Activated CD8-positive, alpha-beta memory T cell treated with anti-CD3 and anti-CD28 coated beads for 4 hours (primary cell): ENCODE data around the gene AMIGO3.
A peak's percentile ranks its signal among the peaks of the same experiment; 100 is the strongest.
"Not testable (repeated sequence)": the region's sequence is repeated elsewhere in the genome, so short reads cannot be mapped to it uniquely, and the experiment has no call there.

Experiments
- DNase-seq, 2 donors: peaks; one replicate each; pipeline ENCODE4 v3.0.0-alpha.2; 2020; ENCODE audit warnings: low read depth in 2 of 2

AMIGO3 gene

GRCh38 chr3:49709852-49710251 is 9.6 kb downstream of the AMIGO3 start:
- DNase-seq = no peak

- no peak for DNase-seq
These were observed 12.4 kb downstream of the AMIGO3 start for GRCh38 chr3:49707113-49707480.

DNA sequence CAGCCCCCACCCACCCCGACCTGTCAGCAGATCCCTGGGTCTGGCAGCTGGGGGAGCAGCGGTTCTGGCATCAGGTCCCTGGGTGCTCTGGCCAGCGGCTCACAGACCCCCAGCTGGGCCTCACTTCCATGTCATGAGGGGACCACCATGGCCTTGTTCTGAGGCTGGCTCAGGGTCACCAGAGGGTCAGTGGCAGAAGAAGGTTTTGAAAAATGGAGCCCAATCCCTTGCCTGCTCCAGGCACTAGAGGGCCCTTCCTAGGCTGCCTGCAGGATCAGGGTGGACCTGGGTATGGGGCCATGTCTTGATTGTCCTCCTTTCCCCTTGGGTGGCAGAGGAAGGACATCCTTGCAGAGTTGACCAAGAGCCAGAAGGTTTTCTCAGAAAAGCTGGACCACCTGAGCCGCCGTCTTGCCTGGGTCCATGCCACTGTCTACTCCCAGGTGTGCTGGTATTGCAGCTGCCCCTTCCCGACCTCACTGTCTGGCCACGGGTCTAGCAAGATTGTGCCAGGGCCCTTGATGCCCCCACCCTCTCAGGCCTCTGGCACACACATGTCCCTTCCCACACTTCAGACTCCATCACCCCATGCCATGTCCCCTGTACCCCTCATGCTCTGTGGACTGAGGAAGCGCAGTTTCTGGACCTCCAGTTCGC is 12.9 kb downstream of the AMIGO3 start:
- no peak for DNase-seq

DNA sequence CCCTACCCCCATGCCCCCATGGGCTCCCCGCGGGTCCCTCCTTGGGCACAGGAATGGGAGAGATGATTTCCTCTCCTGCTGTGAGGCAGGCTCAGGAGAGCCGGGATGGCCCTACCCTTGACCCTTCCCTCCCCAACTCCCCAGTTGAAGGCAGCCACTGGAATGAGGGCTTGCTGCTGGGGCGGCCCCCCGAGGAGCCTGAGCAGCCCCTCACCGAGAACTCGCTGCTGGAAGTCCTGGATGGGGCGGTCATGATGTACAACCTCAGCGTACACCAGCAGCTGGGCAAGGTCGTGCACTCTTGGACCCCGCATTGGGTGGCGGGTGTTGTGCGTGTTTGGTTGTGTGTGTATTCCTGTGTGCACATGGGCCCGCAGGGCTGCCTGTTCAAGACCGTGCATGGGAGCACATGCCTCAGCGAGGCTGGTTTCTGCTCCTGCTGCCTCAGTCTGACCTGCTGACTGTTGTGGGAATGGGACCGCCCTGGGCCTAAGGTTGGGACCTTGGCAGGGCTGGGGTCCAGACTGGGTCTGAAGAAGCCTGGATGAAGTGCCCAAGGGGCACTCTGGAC is 14.0 kb downstream of the AMIGO3 start:
- DNase-seq = no peak

GRCh38 chr3:49704629-49705028 is 14.9 kb downstream of the AMIGO3 start:
- no peak for DNase-seq

DNA sequence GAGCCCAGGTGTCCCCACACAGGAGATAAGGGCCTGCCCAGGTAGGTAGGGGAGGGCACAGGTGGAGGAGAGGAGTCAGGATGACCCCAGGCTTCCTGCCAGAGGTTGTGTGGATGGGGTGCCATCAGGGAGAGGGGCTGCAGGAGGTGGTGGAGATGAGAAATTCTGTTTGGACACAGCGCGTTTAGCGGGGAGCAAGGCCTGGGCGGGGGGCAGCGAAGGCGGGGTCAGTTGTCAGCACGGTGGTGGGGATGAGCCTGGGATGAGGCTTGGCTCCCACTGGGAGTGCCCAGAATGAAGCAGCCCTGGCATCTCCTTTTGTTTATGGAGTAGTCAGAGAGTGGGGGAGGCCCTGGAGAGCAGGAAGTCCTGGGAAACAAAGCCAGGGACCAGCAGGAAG is 15.5 kb downstream of the AMIGO3 start:
- no peak for DNase-seq

DNA sequence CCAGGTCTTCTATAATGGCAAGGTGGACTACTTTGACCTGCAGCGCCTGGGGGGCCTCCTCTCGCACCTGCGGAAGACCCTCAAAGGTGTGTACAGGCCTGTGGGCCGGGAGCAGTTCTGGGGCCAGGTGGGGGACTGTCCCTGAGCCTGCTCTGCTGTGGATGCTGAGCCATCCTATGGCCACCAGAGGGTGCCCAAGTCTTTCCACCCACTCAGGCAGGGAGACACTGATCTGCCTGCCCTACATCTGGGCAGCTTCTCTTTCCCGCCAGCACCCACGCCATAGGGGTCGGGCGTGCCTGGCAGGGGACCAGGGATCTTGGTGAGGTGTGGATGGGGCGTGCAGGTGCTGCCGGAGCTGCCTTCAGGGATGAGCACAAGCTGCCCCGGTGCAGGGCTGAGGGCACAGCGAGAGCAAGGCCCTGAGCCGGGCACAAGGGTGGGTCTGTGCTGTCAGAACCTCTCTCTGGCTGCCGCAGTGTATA is 16.0 kb downstream of the AMIGO3 start:
- DNase-seq = peak in 1 of 2 donors; percentile 35

GRCh38 chr3:49702672-49703071 is 16.8 kb downstream of the AMIGO3 start:
- DNase-seq = no peak

DNA sequence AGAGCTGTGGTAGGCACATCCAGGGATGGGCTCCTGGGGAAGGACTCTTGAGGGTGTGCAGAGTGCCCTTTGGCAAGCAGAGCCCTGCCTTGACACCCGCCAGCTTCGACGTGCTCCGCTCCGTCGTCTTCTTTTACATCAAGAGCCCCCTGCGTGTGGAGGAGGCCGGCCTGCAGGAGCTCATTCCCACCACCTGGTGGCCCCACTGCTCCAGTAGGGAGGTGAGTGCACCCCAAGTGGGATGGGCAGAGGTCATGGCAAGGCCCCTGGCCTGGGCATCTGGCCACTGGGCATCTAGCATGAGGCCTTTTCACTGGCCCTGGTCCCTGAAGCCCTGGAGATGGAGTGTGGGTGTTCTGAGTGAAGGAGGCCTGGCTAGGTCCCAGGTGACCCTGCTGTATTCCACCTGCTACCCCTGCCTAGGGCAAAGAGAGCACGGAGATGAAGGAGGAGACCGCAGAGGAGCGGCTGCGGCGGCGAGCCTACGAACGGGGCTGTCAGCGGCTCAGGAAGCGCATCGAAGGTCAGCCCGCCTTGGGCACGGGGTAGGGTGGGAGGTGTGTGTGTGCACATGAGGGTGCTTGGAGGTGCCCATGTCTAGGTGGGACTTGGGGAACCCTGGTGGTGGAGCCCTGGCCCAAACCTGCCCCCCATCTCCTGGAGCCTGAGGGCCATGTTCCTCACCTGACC is 18.0 kb downstream of the AMIGO3 start:
- no peak for DNase-seq

DNA sequence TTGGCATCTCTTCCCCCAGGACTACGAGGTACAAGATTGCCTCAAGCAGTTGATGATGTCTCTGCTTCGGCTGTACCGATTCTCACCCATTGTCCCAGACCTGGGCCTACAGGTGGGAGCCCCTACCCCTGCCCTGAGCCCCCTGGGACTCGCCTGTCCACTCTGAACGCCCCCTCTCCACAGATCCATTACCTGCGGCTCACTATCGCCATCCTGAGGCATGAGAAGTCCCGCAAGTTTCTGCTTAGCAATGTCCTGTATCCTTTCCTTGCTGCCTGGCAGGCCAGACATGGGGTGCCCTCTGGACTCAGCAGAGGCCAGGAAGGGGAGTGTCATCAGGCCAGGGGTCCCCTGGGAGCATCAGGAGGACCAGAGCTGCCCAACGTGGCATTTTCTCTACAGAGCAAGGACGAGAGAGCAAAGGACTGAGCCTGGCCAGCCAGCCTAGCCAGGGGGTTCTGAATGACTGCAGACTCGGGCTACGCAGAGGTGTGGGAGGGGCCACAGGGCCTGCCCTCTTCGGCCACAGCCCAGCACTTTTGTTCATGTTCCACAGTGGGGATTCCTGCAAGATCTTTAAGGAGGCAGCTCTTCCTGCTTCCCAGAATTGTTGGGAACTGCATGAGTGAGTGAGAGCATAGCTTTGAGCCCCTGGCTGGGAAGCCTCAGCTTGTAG is 18.9 kb downstream of the AMIGO3 start:
- no peak for DNase-seq

DNA sequence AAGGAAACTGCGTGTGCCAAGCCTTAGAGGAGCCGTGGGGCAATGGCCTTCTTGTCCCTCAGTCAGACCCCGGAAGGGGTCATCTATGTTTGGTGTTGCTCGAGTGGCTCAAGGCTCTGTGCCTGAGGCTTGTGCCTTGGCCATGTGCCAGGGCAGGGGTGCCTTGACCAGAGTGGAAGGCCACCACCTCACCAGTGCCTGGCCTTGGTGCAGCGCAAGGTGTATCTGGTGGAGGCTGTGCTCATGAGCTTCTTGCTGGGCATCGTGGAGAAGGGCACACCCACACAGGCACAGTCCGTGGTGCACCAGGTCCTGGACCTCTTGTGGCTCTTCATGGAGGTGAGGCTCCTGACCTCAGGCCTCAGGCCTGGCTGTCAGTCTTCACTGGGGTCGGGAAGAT is 19.5 kb downstream of the AMIGO3 start:
- no peak for DNase-seq

DNA sequence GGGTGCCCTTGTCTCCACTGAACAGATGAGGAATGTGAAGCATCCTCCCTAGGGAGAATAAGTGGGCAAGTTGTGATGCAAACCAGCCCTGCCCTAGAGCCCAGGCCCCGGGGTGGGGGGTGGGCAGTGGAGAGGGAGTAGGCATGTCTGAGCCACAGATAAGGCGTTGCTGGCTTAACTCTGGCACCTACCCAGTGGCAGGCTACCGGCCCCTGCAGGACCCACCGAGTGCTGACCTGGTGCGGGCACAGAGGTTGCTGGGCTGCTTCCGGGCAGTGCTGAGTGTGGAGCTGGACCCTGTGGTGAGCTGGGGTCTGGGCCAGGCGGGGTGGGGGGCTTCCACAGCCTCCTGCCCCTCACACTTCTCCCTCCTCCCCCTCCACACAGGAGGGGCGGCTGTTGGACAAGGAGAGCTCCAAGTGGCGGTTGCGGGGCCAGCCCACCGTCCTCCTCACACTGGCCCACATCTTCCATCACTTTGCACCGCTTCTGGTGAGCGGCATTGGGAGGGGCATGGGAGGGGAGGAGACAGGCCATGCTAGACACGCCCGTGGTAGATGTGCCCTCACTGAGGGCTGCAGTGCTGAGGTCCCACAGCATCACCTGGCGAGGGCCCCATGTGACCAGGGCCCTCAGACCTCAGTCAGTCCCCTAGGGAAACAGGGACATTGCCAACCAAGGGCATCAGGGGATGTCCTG is 20.1 kb downstream of the AMIGO3 start:
- DNase-seq = no peak

DNA sequence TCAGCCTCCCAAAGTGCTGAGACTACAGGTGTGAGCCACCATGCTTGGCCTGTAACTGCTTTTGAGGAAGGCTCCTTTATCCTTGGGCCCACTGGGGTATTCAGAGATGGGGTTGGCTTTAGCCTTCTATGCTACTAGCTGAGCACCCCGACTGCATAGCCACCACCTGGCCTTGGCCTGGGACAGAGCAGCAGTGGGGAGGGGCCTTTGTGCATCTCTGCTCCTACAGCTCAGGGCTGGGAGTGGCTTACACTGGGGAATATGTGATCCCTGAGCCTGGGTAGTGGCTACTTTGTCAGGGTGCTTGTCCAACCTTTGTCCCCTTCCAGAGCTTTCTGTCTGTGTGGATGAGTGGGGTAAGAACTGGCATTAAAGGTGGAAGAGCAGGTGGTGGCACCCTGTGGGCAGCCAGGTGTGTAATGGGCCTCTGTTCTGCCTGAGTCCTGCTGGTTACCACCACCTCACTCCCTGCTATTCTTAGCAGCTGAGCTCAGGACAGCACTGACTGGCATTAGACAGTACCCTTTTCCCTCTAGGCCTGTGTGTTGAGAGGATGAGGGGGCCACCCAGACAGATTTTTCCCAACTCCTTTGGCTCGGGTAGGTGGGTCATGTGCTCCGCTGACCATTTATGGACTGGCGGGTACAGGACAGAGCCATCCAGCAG is 24.0 kb downstream of the AMIGO3 start:
- DNase-seq = not testable (repeated sequence)

GRCh38 chr3:49694409-49695070 is 24.9 kb downstream of the AMIGO3 start:
- DNase-seq = not testable (repeated sequence)

DNA sequence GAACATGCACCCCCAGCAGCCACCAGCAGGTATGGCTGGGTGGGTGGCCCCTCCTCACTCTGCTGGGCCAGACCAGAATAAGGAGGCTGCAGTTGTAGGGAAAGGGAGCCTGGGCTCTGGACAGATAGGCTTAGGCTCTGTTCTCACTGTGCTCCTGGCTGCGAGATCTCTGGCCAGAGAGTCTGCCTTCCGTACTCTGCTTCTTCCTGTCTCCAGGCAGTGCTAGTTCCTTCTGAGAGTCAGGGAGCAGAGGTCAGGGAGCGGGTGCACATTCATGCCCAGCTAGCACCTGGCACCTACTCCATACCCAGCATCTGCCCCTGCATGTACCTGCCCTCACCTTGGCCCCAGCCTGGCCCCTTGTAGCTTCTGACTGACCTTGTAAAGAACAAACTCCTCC is 28.0 kb downstream of the AMIGO3 start:
- DNase-seq = not testable (repeated sequence)

DNA sequence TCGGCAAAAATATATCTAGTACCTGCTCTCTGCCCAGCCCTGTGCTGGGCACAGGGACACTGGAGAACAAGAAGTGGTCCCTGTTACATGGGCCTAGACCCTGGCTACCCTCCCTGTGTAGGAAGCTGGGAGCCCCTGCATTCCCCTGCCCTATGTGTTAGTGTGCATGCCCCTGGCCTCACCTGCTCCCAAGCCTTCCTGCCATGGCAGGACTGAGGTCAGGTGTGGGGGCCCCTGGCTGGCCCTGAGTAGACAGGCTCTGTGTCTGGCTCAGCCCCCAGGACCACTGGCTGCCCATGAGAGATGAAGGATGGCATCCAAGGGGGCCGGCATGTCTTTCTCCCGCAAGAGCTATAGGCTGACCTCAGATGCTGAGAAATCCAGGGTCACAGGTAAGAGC is 28.6 kb downstream of the AMIGO3 start:
- DNase-seq = not testable (repeated sequence)

GRCh38 chr3:49689908-49690624 is 29.4 kb downstream of the AMIGO3 start:
- not testable (repeated sequence) for DNase-seq

DNA sequence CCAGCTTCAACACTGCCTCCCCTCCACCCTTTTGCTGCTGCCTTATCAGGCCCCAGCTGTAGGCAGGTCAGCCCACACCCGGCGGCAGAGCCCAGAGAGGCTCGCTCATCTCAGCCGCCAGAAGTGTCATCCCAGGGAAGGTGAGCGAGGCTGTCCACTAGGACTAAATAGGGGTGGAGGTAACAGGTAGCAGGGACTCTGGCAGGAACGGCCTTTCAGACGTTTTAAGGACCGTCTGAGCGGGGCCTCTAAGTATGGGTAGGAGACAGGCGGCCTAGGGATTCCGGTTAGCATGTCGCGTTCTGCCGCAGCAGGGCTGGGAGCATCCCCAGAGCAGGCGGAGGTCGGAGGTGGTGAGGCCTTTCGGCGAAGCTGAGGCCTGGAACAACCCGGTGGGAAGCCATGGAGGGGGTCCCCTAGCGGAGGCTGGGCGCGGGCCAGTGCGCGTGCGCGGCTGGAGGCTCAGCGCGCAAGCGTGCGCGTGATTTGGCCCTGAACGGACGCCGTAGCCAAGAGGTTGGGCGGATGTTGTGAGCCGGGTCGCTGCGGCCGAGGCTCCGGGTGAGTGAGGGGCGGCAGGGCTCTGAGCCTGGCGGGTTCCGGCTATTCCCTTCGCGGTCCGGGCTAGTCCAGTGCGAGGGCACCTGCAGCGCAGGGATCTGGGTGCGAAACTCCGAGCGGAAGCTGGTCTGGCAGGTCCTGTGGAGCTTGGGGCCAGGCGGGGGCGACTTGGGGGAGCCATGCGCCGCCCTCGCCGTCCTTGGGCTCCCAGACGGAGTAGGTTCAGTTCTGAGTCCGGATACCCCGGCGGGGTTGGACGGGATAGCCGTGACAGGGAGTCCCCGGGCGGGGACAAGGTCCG is 30.2 kb downstream of the AMIGO3 start, which contains the start of the genes MST1 and RNF123:
Gene MST1, minus strand, starts transcription at position 429 of the 862 bp plus-strand sequence. CDS start 783 bp downstream, outside the sequence.
Gene RNF123, plus strand, starts transcription at position 512 of the 862 bp plus-strand sequence. CDS start 1,609 bp downstream, outside the sequence.
- peak; percentile 80 to 85 for DNase-seq
